HS-27A (cell line): Measurements from ENCODE around the gene CCDC159.
A peak's percentile ranks its signal among the peaks of the same experiment; 100 is the strongest.
"Not testable (repeated sequence)": the region's sequence is repeated elsewhere in the genome, so short reads cannot be mapped to it uniquely, and the experiment has no call there.

Experiments used
- DNase-seq: peaks from one replicate; pipeline ENCODE4 v3.0.0-alpha.2; 2012; ENCODE audit warnings: low read depth, missing footprints

Gene CCDC159

GRCh38 chr19:11367528-11367927 lies 21.2 kb downstream of the CCDC159 start:
- DNase-seq, result no peak

DNA sequence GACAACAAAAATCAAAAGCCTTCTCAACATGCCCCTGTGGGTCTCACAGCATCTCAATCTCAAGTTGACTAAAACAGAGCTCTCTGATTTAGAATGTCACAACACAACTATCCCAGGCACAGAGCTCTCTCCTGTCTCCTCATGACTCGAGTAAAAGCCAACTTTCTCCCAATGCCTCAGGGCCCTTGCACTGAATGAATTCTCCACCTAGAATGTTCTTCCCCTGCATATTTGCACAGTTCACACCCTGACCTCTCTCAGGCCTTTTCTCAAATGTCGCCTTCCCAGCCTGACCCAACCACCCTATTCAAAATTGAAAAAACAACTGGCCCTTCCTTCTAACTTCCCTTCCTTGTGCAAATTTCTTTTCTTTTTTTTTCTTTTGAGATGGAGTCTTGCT lies 24.4 kb downstream of the CCDC159 start:
- no peak for DNase-seq

- DNase-seq, result no peak
Observed at GRCh38 chr19:11373166-11373884, 27.0 kb downstream of the CCDC159 start.

DNA sequence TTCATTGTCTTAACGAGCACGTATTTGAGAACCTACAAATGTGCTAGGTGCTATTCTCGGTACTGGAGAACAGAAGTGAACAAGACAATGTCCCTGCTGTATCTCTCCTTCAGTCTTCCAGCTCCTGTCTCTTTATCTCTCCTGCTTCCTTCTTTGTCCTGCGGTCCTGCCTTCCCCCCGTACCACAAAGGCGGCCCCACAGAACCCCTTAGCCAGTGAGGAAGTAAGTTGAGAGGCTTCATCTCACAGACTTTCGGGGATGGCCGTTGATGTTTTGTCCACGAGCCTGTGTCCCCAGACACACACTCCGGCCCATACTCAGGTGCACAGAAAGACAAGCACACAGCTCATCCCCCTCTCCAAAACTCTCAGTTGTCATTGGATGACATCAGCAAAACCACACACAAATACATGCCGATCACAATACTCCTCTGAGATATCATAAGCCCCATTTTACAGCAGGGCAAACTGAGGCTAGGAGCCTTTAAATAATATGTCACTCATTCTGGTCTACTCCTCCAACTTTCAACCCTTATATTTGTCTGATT lies 27.6 kb downstream of the CCDC159 start:
- no peak for DNase-seq

DNA sequence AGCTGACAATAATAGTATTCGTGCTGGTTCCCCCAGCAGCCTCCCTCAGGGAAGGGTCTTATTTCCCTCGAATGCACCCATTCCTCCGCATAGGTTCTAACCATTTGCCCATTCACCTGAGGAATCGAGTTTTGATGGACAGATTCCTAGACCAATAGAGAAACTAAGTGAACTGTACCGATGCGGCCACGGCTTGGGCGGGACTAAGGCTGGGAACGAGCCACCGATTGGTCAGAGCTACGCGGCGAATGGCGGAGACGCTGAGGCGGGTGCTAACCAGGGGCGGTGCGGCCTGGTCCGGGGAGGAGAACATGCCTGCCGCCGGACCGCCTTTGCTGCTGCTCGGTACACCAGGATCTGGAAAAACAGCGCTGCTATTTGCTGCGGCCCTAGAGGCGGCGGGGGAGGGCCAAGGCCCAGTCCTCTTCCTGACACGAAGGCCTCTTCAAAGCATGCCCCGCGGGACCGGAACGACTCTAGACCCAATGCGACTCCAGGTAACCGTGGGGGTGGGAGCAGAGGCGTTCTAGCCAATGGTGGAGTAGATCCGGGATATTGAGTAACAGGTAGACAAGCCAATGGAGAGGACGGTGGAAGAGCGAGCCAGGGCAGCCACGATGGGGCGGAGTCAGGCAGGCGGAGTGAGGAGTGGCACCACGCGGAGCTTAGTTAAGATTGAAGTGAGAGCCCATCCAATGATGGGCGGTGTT lies 28.3 kb downstream of the CCDC159 start, which contains the start of gene SWSAP1:
SWSAP1 (plus strand) TSS at position 234 of the 710 bp plus-strand sequence; CDS start at position 249, 15 bp downstream.
- DNase-seq, result peak; percentile 95

- DNase-seq, result no peak
Observed at GRCh38 chr19:11375143-11375948, 29.0 kb downstream of the CCDC159 start.

DNA sequence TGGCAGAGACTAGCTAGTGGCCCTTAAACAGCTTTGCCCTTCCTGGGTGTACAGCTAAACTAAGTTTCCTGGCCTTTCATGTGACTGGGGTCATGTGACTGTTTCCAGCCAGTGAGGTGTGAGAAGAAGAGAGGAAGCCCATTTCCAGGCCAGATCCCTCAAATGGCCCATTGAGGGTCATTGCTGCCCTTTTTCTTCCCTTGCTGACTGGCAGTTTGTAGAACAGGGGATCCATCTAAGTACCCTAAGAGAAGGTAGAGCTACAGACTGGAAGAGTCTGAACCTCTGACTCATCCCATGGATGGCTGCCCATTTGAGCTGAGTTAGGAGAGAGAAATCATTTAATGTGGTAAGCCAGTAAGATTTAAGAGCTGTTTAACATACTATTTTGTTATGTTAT lies 30.9 kb downstream of the CCDC159 start:
- peak; percentile 62 for DNase-seq

- no peak for DNase-seq
Observed at GRCh38 chr19:11377756-11378155, 31.4 kb downstream of the CCDC159 start.

GRCh38 chr19:11378319-11379189 lies 32.2 kb downstream of the CCDC159 start:
- peak; percentile 60 for DNase-seq

GRCh38 chr19:11379269-11379845 lies 33.0 kb downstream of the CCDC159 start:
- DNase-seq, result not testable (repeated sequence)

- no peak for DNase-seq
Observed at GRCh38 chr19:11379857-11380350, 33.6 kb downstream of the CCDC159 start.

DNA sequence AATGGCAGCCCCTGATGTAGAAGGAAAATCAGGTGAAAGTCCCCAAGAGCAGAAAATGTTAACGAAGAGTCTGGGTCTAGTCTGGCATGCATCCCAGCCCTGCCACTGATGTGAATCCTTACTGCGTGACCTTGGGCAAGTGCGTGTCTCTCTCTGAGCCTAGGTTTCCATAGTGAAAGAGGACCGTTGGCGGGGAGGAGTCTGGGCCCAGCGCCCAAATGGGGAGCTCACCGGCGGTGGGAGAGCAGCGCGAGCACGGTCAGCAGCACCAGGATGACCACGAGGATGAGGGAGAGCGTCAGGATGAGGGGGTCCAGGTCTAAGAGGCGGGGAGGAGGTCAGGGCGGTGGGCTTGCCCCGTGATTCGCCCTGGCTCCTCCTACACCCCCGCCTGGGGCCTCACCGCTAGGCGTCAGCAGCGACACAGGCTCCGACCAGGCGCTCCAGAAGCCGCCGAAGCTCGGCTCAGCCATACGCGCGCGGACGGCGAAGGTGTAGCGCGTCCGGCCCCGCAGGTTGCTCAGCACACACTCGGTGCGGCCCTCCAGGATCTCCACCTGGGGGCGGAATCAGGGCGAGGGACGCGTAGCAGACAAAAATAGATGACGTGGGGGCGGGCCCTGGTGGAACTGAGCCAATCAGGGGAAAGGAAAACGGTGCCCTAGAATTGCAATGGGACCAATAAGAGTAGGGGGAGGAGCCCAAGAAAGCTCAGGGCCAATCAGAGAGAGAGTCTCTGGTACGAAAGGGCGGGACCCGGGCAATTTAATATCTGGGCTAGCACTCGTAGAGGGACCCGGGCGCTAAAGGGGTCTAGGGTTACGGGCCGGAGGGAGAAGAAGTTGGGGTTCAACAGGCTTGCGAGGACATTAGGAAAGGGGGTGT lies 34.6 kb downstream of the CCDC159 start:
- DNase-seq, result peak; percentile 87

DNA sequence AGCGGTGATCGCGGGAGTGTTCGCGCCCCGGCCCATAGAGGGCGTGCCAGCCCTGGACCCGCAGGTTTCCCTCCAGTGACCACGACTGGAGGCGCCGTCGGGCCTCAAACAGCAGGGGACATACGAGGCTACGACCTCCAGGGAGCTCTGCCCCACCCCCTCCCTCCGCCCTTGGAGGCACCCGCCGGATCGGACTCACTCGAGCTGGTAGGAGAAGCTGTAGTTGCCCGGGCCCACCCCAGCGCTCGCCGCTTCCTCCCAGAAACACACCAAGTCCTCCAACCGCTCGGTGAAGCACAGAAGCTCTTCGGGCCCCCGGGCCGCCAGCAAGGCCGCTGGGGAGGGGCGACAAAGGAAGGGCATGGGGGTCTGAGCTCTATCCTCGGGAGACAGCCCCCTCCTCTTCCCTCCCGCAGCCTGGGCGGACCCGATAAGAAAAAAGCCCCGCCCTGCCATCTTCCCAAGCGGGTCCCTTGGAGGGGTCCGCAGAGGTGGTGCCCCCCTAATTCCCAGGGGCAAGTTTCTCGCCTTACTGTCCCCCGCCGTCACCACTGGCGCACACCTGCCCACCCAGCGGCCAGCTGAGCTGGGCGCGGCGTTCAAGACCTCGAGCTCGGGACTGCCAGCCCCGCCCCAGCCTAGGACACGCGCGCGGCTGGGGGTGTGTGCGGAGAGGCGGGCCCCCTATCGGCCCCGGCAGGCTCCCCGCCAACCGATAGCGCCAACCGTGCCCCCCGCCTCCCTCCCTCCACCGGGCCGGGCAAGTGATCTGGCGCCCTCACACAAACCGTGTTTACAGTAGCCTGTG lies 36.8 kb downstream of the CCDC159 start:
- DNase-seq, result no peak

DNA sequence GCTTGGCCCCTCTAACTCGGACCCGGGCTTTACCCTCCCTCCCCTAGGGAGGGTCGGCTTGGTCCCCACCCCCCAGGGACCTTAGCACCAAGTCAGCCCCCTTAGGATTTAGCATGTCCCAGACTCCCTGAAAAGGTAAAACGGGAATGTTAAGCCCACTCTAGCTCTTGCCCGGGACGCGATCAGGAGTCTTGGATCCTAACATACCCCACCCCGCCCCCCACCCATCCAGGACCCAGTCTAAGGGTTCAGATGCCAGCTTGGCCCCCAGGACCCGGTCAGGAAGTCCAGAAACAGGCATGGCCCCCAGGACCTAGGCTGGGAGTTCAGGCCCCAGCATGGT lies 37.4 kb downstream of the CCDC159 start:
- DNase-seq, result no peak

GRCh38 chr19:11384778-11385129 lies 38.4 kb downstream of the CCDC159 start:
- DNase-seq, result no peak

- no peak for DNase-seq
Observed at GRCh38 chr19:11387162-11388034, 41.1 kb downstream of the CCDC159 start.

DNA sequence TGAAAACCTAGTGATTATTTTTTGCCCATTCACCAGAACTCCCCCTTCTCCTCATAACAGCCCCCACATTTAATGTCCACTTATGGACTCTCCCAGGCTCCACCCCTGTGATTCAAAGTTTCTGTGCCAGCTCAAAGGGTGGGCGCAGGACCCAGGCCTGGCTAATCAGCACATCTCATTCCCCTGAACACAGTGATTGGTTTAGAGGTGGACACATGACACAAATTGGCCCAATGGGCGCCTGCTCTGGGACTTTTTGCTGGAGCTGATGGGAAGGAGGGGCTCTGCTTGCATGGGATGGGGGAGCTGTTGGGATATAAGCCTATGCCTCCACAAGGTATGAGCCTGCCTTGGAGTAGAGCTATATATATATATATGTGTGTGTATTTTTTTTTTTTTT lies 44.0 kb downstream of the CCDC159 start:
- DNase-seq, result no peak
